HG02981 (cell line): Measurements from ENCODE around the gene A1CF.
"Not testable (repeated sequence)": the region's sequence is repeated elsewhere in the genome, so short reads cannot be mapped to it uniquely, and the experiment has no call there.

ENCODE experiments used
- ATAC-seq: cut with Tn5 transposase; IDR thresholded peaks from one replicate; pipeline ENCODE4 v1.9.1; 2021; ENCODE audit warnings: mild to moderate bottlenecking, moderate library complexity; ENCODE audit not compliant: unreplicated experiment

Gene A1CF, protein sequence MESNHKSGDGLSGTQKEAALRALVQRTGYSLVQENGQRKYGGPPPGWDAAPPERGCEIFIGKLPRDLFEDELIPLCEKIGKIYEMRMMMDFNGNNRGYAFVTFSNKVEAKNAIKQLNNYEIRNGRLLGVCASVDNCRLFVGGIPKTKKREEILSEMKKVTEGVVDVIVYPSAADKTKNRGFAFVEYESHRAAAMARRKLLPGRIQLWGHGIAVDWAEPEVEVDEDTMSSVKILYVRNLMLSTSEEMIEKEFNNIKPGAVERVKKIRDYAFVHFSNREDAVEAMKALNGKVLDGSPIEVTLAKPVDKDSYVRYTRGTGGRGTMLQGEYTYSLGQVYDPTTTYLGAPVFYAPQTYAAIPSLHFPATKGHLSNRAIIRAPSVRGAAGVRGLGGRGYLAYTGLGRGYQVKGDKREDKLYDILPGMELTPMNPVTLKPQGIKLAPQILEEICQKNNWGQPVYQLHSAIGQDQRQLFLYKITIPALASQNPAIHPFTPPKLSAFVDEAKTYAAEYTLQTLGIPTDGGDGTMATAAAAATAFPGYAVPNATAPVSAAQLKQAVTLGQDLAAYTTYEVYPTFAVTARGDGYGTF

GRCh38 chr10:50885097-50885859 is at the start of gene A1CF:
A1CF (minus strand) TSS chr10:50885627; CDS start chr10:50859940, 25,687 bp downstream.
- no peak for ATAC-seq

GRCh38 chr10:50931948-50932431 is 46.6 kb upstream of the A1CF start:
- no peak for ATAC-seq

DNA sequence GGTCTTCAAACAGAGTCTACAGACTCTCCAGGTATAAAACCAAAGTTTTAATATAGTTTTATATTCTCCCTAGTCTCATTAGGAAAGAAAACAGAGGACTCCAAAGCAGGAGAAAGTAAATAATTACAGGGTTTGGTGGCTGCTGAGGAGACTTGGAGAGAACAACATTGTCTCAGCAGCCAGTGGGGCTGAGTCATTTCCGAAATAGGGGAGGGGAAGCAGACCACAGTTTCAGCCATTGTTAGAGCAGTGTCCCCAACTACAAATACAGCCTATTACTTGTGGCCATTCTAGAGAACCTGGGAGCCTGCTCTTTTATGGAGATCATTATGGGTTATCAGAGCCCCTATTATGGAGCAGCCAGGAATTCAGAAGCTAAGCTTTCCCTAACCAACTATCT is 44.2 kb upstream of the A1CF start:
- ATAC-seq = no peak

DNA sequence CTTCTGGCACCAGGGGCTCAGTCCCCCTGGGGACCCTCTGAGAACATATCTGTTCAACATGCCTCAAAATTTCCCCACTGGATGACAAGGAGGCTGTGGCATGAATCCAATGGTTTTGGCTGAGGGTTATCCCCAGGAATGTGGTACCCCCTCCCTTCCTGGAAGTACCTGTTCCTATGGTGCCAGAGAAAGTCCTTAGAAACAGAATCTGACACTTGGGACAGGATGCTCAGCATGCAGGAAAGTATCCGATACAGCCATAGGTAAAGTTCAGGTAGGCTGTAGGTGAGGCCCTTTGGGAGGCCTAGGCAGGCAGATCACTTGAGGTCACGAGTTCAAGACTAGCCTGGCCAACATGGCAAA is 42.7 kb upstream of the A1CF start:
- no peak for ATAC-seq

DNA sequence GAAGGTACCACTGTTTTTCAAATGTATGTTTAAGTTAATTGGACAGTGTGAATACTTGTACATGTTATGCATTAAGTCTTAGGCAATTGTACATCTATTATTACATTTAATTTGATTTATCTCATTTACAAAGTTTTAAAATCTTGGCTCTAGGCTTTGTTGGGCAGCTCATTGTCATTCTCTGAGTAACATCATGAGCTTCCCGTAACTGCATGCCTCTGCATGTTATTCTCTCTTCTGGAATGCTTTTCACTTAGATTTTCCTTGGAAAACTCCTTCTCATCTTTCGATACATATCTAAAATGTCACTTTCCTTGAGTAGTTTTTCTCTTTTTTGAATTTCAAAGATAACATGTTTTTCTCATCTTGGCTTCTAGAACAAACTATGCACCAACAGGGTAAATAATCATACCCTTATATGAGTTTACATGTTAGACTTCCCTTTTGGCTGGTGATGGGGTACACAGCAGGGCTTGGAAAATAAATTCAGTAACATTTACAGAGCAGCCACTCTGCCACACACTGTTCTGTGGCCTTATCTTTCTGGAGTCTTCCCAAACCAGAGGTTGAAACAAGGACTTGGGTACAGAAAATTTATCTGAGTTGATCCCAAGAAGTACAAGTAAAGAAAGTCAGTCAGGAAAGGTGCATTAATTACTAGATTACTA is 42.2 kb upstream of the A1CF start:
- no peak for ATAC-seq

DNA sequence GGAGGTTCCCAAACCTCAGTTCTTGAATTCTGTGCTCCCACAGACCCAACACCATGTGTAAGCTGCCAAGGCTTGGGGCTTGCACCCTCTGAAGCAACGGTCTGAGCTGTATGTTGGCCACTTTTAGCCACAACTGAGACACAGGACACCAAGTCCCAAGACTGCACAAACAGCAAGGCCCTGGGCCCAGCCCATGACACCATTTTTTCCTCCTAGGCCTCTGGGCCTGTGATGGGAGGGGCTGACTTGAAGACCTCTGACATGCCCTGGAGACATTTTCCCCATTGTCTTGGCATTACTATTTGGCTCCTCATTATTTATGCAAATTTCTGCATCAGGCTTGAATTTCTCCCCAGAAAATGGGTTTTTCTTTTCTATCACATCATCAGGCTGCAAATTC is 38.0 kb upstream of the A1CF start:
- not testable (repeated sequence) for ATAC-seq

- ATAC-seq = no peak
Observed at GRCh38 chr10:50919010-50919409, 33.6 kb upstream of the A1CF start.

DNA sequence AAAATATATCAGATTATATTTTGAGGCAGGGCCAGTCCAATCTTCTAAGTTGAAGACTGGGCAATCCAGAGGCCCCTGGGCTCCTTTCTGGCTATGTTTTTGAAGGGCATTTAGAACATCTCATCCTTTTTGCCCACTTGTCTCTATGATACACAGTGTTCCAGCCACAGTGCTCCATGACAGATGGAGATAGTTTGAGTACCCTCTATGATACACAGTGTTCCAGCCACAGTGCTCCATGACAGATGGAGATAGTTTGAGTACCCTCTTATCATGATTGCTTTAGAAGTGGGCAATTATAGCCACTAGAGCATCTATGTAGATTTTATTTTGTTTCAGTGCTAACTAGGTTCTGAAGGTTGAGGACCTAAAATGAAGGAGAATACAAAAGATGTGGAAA is 33.1 kb upstream of the A1CF start:
- ATAC-seq = no peak

DNA sequence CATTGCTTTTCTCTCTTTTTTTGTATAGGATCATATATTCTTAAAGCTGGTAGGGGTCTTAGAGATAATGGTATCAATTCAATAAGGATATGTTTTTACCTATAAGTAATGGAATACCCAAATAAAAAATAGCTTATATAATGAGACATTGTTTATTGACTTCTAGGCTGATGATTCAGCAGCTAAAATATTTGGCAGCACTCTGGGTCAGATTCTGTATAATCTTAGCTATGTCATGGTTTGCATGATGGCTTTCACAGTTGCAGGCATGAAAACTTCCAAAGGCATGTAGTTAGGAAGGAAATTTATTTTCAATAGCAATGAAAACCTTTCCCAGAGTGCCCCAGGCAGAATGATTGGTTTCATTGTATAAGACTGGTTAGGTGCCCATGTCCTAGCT is 32.1 kb upstream of the A1CF start:
- ATAC-seq = no peak

DNA sequence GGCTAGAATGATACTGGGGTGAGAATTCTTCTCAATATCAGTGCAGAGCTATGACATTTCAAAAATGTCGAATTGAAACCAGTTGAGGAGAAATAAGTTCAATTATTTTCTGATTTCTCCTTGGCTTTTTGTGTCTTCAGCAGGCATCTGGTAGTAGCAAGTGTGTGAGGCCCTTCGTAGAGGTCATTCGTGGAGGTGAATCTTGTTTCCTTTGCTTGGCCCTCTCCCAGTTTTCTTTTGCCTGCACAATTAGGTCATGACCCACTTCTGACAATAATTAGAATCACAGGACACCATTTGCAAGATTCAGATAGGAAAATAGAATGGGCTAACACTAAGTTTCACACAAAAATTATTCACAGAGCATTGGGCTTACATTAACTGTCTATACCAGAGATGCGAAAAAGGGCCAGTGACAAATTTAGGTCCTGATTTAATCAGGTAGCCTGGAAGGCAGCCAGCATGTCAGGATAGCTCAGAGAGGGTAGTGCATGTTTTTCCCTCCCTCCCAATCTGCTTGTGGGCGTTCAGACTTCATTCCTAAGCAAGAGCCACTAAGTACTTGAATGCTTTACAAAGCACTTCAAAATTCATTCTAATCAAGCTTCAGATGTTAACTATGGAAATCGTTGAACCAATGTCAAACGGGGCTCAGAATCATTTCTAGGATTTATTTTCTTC is 24.0 kb upstream of the A1CF start:
- ATAC-seq = no peak

DNA sequence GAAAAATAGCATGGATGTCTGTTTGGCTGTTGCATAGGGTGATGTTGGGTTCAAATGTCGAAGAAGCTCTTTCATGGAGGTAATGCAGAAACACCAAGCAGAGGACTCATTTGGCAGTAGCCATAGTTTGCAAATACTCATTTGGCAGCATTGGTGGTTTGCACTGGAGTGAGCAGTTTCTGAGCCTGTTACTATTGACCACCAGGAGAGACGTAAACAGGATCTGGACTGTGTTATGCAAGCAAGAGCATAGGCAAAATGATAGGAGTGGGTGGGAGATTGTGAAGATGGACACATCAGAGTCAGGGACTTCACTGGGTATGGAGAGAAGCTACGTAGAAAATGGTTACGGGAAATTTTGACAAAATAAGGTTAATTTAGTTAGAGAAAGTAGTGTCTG is 22.9 kb upstream of the A1CF start:
- no peak for ATAC-seq

GRCh38 chr10:50905797-50906196 is 20.4 kb upstream of the A1CF start:
- not testable (repeated sequence) for ATAC-seq

GRCh38 chr10:50896721-50897120 is 11.3 kb upstream of the A1CF start:
- ATAC-seq = no peak

DNA sequence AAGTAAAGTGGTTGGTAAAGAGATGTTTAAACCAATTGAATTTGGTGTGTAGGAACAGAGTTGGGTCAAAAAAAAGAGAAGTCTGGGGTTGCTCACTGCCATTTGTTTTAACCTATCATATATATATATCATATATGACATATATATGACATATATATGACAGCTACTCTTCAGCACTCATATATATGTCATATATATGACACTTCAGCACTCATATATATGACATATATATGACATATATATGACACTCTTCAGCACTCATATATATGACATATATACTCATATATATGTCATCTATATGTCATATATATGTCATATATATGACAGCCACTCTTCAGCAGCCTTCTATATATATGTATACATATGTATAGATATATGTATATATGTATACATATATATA is 8.9 kb upstream of the A1CF start:
- no peak for ATAC-seq

GRCh38 chr10:50892467-50892866 is 7.0 kb upstream of the A1CF start:
- no peak for ATAC-seq

DNA sequence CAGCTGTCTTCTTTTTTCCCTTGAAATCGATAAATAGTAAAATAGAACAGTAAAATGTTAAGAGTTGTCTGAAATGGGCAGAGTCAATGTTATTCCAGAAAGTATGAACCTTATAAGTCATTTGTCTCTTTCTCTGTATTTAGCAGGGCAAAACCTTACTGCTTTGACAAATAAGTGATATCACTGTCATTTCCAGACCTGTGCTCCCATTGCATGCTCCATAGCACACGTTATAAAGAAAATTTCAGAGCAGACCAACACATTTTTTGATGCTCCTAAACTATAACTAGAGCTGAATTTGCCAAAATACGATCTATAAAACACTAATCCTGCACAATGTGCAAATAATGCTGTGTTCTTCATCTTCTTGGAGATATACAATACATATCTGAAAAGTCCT is 1.1 kb downstream of the A1CF start:
- ATAC-seq = no peak

DNA sequence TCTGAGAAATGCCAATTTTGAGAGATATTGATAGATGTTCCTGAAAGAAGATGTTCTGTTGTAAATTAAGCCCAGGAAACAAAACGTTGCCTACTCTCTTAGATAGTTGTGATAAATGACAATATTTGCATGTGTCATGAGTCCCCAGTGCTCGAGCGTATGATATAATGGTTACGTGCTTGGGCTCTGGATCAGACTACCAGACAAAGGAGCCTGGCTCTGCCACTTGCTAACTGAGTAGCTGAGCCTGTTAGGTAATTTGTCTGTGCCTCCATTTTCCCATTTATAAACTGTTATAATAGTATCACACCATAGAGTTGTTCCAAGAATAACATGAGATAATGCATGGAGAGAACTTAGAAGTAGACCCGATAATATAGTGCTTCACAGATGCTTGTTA is 1.8 kb downstream of the A1CF start:
- no peak for ATAC-seq

DNA sequence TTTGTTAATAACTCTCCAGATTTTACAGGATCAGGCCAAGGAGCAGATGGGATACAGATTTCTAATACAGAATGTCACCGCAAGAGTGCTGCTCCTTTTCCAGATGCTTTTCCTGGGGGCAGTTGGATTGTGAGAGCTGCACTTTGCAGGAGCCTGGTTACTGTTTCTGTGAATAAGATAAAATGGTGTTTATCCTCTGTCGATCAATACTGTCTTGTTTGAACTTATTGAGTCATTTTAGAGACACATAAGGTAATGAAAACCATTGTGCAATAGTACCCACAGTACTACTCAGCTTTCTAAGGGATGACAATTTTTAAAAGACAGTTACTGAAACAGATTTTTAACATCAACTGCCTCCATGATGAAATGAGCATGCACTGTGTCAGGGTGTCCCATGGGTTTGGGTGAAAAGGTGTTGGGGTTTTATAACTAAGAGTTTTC is 2.9 kb downstream of the A1CF start:
- ATAC-seq = no peak

GRCh38 chr10:50881046-50881445 is 4.4 kb downstream of the A1CF start:
- ATAC-seq = not testable (repeated sequence)

DNA sequence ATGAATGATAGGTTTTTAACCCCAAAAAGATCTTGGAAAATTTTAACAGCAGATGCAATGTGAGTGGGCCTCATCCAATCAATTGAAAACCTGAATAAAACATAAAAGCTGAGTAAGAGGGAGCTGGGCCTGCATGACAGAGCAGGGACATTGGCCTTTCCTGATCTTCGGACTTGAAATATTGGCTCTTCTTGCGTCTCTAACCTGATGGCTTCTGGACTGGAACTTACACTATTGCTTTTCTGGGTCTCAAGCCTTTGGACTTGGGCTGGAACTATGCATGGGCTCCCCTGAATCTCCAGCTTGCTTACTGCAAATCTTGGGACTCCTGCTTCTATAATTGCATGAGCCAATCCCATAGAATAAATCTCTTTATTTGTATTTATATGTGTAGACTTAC is 9.0 kb downstream of the A1CF start:
- ATAC-seq = no peak

GRCh38 chr10:50874723-50875122 is 10.7 kb downstream of the A1CF start:
- ATAC-seq = no peak
